A549 (cell line): ENCODE results near the gene NGEF.

Experiments
- CTCF ChIP-seq: fragments of >200 bp; sonication (Bioruptor Twin); formaldehyde crosslinking; IDR thresholded peaks from 3 replicates; pipeline ENCODE4 v1.5.1; 2016
- MAZ ChIP-seq: fragments of 150-350 bp; IDR thresholded peaks from 2 replicates; pipeline ENCODE4 v1.6.1; 2014; ENCODE audit warnings: antibody characterized with exemption, low read depth, low read length, borderline replicate concordance
- SMC3 ChIP-seq: fragments of >200 bp; sonication (Bioruptor Twin); formaldehyde crosslinking; IDR thresholded peaks from 3 replicates; pipeline ENCODE4 v1.6.1; 2018; ENCODE audit warnings: inconsistent platforms

GRCh38 chr2:232870018-232870765 lies 142.9 kb downstream of the NGEF start, which contains the start of gene SNORC:
- TF ChIP-seq MAZ, result no peak
- no peak for TF ChIP-seq SMC3
- TF ChIP-seq CTCF, result no peak
